Stimulated activated CD4-positive, alpha-beta T cell treated with anti-CD3 and anti-CD28 coated beads, TNF-alpha, amount 100 ng/mL, for 1 hour (primary cell): ENCODE data around the gene SRSF1.
"Not testable (repeated sequence)": the region's sequence is repeated elsewhere in the genome, so short reads cannot be mapped to it uniquely, and the experiment has no call there.

ENCODE experiments used
- DNase-seq, 3 donors: peaks; one replicate each; pipeline ENCODE4 v3.0.0-alpha.2; 2020; ENCODE audit warnings: low read depth in 3 of 3, low spot score in 1 of 3

SRSF1 gene

GRCh38 chr17:58006924-58007780, at the start of gene SRSF1:
TSS of gene SRSF1 (minus strand) at chr17:58007246. CDS start at chr17:58007137, 109 bp downstream.
- peak; percentile 93 to 95 (median 94) for DNase-seq

- DNase-seq, result no peak
Observed at GRCh38 chr17:58056476-58056875, 49.4 kb upstream of the SRSF1 start.

- DNase-seq, result no peak
Observed at GRCh38 chr17:58054641-58055040, 47.6 kb upstream of the SRSF1 start.

GRCh38 chr17:58052945-58053715, 46.1 kb upstream of the SRSF1 start:
- peak in 1 of 3 donors; percentile 2 for DNase-seq

GRCh38 chr17:58052407-58052806, 45.4 kb upstream of the SRSF1 start:
- no peak for DNase-seq

- no peak for DNase-seq
Observed at GRCh38 chr17:58051468-58051867, 44.4 kb upstream of the SRSF1 start.

- DNase-seq, result no peak
Observed at GRCh38 chr17:58050966-58051365, 43.9 kb upstream of the SRSF1 start.

- no peak for DNase-seq
Observed at GRCh38 chr17:58049533-58049932, 42.5 kb upstream of the SRSF1 start.

GRCh38 chr17:58047376-58048150, 40.5 kb upstream of the SRSF1 start:
- no peak for DNase-seq

- DNase-seq, result no peak
Observed at GRCh38 chr17:58046239-58047094, 39.4 kb upstream of the SRSF1 start.

- not testable (repeated sequence) for DNase-seq
Observed at GRCh38 chr17:58044256-58044655, 37.2 kb upstream of the SRSF1 start.

GRCh38 chr17:58043221-58044181, 36.5 kb upstream of the SRSF1 start:
- no peak for DNase-seq

GRCh38 chr17:58041161-58041560, 34.1 kb upstream of the SRSF1 start:
- no peak for DNase-seq

- DNase-seq, result no peak
Observed at GRCh38 chr17:58040386-58040785, 33.3 kb upstream of the SRSF1 start.

- no peak for DNase-seq
Observed at GRCh38 chr17:58039975-58040374, 32.9 kb upstream of the SRSF1 start.

GRCh38 chr17:58032691-58033415, 25.8 kb upstream of the SRSF1 start:
- no peak for DNase-seq

GRCh38 chr17:58028578-58028977, 21.5 kb upstream of the SRSF1 start:
- no peak for DNase-seq

- no peak for DNase-seq
Observed at GRCh38 chr17:58020401-58020800, 13.4 kb upstream of the SRSF1 start.

- no peak for DNase-seq
Observed at GRCh38 chr17:58019521-58019920, 12.5 kb upstream of the SRSF1 start.
